Measurements from ENCODE around the gene CCDC57.
A peak's percentile ranks its signal among the peaks of the same experiment; 100 is the strongest.

CCDC57 gene

DNA sequence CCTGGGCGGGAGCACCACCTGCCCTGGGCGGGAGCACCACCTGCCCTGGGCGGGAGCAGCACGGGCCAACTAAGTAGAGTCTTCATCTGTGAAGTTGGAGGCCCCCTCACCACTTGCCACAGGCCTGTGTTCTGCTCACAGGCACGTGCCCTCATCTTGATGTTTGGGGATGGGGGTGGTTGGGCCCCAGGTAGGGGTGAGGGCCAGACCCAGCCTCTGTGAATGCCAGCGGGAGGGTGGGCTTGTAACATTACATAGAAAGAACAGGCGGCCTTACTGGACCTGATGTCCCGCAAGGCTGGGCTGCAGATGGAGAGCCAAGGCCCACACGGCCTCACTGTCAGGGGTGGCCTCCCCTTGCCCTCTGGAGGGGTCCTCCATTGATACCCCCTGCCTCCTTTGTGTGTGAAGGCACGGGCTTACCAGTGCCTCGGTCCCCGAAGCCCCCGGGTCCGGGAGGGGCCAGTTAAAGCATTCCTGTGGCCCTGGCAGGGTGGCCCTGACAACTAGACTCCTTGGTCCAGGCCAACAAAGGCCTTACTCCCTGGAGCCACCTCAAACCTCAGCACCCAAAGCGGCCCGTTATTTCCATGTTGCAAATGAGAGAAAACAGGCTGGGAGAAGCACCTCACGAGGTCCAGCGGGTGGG is 15.1 kb upstream of the CCDC57 start:
- peaks cover 6% of the 10 kb centered on the region for H3F3A ChIP-seq (ENCODE audit: insufficient read depth, low read length)
- H3K9ac ChIP-seq (ENCODE audit: low read length), result peak overlapping the region; percentile 79; the same call in 1 of the 2 replicates
- no peaks in the 10 kb centered on the region for H3K9me3 ChIP-seq (replicated peaks; ENCODE audit: insufficient read depth, low read length)
- H3K4me3 ChIP-seq (ENCODE audit: low read length), result peak overlapping the region; percentile 94
- H4K20me1 ChIP-seq (ENCODE audit: insufficient read depth, low read length), result no peaks in the 10 kb centered on the region
- H3K36me3 ChIP-seq (replicated peaks; ENCODE audit: insufficient read depth, low read length), result no peaks in the 10 kb centered on the region
- H3K79me2 ChIP-seq (ENCODE audit: low read length), result 0 out of 2 replicates have a peak, but pooled peaks cover 5% of the 10 kb centered on the region
- no peaks in the 10 kb centered on the region for H3K9me2 ChIP-seq (replicated peaks; ENCODE audit: insufficient read depth, low read length)
- peak overlapping the region; percentile 91 for H3K4me2 ChIP-seq (ENCODE audit: low read depth, low read length)
- H3K4me1 ChIP-seq (ENCODE audit: low read length), result peaks cover 12% of the 10 kb centered on the region
- DNase-seq, result no peak
- TF ChIP-seq EZH2 (optimal IDR thresholded peaks at IDR 0.05; ENCODE audit: low read depth, low read length), result no peak
- no peak for TF ChIP-seq EZH2phosphoT487 (IDR thresholded peaks at IDR 0.05; ENCODE audit: low read length)
- TF ChIP-seq, protein P1, sequence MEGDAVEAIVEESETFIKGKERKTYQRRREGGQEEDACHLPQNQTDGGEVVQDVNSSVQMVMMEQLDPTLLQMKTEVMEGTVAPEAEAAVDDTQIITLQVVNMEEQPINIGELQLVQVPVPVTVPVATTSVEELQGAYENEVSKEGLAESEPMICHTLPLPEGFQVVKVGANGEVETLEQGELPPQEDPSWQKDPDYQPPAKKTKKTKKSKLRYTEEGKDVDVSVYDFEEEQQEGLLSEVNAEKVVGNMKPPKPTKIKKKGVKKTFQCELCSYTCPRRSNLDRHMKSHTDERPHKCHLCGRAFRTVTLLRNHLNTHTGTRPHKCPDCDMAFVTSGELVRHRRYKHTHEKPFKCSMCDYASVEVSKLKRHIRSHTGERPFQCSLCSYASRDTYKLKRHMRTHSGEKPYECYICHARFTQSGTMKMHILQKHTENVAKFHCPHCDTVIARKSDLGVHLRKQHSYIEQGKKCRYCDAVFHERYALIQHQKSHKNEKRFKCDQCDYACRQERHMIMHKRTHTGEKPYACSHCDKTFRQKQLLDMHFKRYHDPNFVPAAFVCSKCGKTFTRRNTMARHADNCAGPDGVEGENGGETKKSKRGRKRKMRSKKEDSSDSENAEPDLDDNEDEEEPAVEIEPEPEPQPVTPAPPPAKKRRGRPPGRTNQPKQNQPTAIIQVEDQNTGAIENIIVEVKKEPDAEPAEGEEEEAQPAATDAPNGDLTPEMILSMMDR (IDR thresholded peaks at IDR 0.05; ENCODE audit: low read length), result no peak
- no peaks in the 10 kb centered on the region for H3K27me3 ChIP-seq (replicated peaks; ENCODE audit: insufficient read depth, low read length)
- peak overlapping the region; percentile 90 for H2AFZ ChIP-seq (ENCODE audit: low read length)
- H3K27ac ChIP-seq (ENCODE audit: low read length), result peak overlapping the region; percentile 45; the same call in 1 of the 2 replicates

DNA sequence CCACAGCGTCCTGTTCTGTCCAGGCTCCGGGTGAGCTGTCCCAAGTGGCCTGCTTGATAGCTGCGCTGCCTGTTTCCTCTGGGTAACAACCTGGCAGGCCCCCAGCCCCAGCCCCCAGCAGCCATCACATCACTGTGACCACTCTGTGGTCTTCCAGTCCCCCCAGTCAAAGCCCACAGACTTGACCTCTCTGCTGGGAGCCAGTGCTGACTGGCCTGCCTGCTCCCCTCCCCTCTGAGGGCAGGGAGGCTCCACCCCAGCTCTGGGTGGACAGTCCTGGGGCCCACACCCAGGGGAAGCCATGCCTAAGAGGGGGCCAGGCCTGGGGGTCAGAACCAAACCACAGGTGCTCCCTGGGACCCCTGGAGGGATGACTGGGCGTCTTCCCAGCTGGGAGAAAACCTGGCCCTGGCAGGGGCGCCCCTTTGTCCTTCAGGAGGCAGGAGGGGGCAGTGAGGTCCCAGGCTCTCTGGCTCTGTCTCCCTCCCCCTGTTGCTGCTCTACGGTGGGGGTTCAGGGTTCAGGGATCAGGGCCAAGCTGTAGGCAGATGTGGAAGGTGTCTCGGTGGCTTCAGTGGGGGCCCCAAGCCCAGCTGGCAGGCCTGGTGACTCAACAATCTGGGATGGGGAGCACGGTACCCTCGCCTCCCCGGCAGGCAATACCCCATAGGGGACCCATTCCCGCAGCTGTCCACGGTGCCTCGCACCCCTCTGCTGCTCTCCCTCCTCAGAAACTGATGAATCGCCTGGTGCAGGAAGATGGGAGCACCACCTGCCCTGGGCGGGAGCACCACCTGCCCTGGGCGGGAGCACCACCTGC is 14.4 kb upstream of the CCDC57 start:
- Histone ChIP-seq H3K79me2 (ENCODE audit: low read length) (0 out of 2 replicates have a peak, but pooled peaks cover 5% of the 10 kb centered on the region), H3F3A (ENCODE audit: insufficient read depth, low read length) (peaks cover 6% of the 10 kb centered on the region), H2AFZ (ENCODE audit: low read length) (no peak overlapping the region), H3K36me3 (replicated peaks; ENCODE audit: insufficient read depth, low read length) (no peaks in the 10 kb centered on the region), H3K9me3 (replicated peaks; ENCODE audit: insufficient read depth, low read length) (no peaks in the 10 kb centered on the region), H3K9me2 (replicated peaks; ENCODE audit: insufficient read depth, low read length) (no peaks in the 10 kb centered on the region), H3K27ac (ENCODE audit: low read length) (no peak overlapping the region), H3K27me3 (replicated peaks; ENCODE audit: insufficient read depth, low read length) (no peaks in the 10 kb centered on the region), H3K9ac (ENCODE audit: low read length) (no peak overlapping the region), H3K4me3 (ENCODE audit: low read length) (no peak overlapping the region), H4K20me1 (ENCODE audit: insufficient read depth, low read length) (no peaks in the 10 kb centered on the region), H3K4me1 (ENCODE audit: low read length) (peaks cover 12% of the 10 kb centered on the region), H3K4me2 (ENCODE audit: low read depth, low read length) (no peak overlapping the region)
- DNase-seq, result no peak
- TF ChIP-seq, protein P1 (IDR thresholded peaks at IDR 0.05; ENCODE audit: low read length), result no peak
- no peak for TF ChIP-seq EZH2phosphoT487 (IDR thresholded peaks at IDR 0.05; ENCODE audit: low read length)

DNA sequence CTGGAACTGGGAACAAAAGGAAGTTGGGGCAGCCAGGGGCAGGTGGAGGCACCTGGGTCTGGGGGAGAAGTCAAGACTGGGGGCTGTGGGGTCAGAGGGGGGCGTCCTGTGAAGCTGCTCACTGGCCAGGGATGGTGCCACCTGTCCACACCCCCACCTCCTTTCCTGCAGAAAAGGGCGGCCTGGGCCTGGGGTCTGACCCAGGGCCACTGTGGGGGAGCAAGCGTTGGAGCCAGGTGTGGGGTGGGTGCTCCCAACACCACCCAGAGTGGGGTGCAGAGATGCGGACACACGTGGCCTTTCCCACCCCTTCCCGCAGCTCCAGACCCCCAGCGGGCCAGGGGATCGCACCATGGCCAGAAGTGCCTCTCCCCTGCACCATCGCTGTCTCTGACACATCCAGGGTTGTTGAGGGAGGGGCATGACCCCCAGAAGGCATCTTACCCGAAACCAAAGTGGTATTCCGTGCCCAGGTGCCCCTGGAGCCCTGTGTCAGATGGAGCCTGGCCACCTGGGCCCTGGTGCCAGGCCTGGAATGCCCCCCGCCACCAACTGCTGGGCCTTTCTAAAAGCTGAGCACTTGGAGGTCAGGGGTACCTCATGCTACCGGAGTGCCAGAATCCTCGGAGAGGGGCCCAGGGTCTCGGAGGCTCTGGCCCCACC is 13.6 kb upstream of the CCDC57 start:
- H2AFZ ChIP-seq (ENCODE audit: low read length), result no peak overlapping the region

More for the DNA sequence above, 13.6 kb upstream of the CCDC57 start:
- Histone ChIP-seq H3K4me1 (ENCODE audit: low read length) (peaks cover 12% of the 10 kb centered on the region), H3K9ac (ENCODE audit: low read length) (no peak overlapping the region), H3K9me2 (replicated peaks; ENCODE audit: insufficient read depth, low read length) (no peaks in the 10 kb centered on the region), H4K20me1 (ENCODE audit: insufficient read depth, low read length) (no peaks in the 10 kb centered on the region), H3K4me2 (ENCODE audit: low read depth, low read length) (no peak overlapping the region), H3K4me3 (ENCODE audit: low read length) (no peak overlapping the region), H3F3A (ENCODE audit: insufficient read depth, low read length) (peaks cover 6% of the 10 kb centered on the region), H3K79me2 (ENCODE audit: low read length) (0 out of 2 replicates have a peak, but pooled peaks cover 5% of the 10 kb centered on the region), H3K27me3 (replicated peaks; ENCODE audit: insufficient read depth, low read length) (0 out of 2 replicates have a peak, but pooled peaks cover under 1% of the 10 kb centered on the region), H3K36me3 (replicated peaks; ENCODE audit: insufficient read depth, low read length) (no peaks in the 10 kb centered on the region), H3K9me3 (replicated peaks; ENCODE audit: insufficient read depth, low read length) (no peaks in the 10 kb centered on the region), H3K27ac (ENCODE audit: low read length) (no peak overlapping the region)
- TF ChIP-seq EZH2phosphoT487 (IDR thresholded peaks at IDR 0.05; ENCODE audit: low read length) (no peak), EZH2 (optimal IDR thresholded peaks at IDR 0.05; ENCODE audit: low read depth, low read length) (no peak)
- TF ChIP-seq, protein P1 (IDR thresholded peaks at IDR 0.05; ENCODE audit: low read length), result no peak
- no peak for DNase-seq

All from MM.1S (cell line).